ENCODE measurements around the gene IQCH. TPM values are rescaled to one million over a fixed set of nuclear protein-coding genes. Genes with fewer than 3 reads are reported as not detected.

Gene IQCH
- total and polyA plus RNA-seq, 9 of the 15 experiments (the other 6 are each of a cell fraction or from before 2014, with no cell fraction given) = 1.8 to 3.9 (median 2.7) TPM

DNA sequence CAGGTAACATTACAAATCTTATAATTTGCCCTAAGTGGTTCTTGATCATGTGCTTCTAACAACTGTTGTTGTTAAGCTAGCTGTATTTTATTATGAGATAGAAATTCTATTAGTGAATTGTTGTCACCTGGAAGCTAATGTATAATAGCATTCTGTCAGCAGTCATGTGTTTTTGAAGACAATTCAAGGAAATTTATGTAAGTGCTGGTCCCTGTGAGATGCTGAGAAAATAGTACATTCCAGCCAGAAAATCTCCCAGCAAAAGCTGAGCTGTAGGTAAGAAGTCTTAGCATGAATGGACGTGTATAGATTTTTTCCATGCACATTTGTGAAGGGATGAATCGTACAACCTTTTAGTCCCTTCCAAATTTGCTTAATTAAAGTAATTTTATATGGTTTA, 146.3 kb downstream of the IQCH start:
- 54% methylated on average over 2 of the region's 2 CpGs for WGBS (ENCODE audit: insufficient coverage, low coverage, missing lambda C conversion rate)
- no peak for DNase-seq (ENCODE audit: extremely low read depth in 1 of 4, low spot score in 3 of 4)
- no peaks in the 10 kb centered on the region for H4K20me1 ChIP-seq (replicated peaks; ENCODE audit: control insufficient read depth, insufficient read depth, low read length)
- no peak overlapping the region for H3K27ac ChIP-seq (ENCODE audit: extremely low read depth, low read depth, low read length)
- no peak for ATAC-seq
- ChIA-PET POLR2A (no interaction called here), CTCF (ENCODE audit: low intra/inter-chr PET ratio) (no interaction called here)
- no peak for FAIRE-seq
- H3K9ac ChIP-seq (ENCODE audit: insufficient read depth in 1 of 2, low read depth in 2 of 2, low read length in 2 of 2) = no peak overlapping the region
- no peaks in the 10 kb centered on the region for H3K36me3 ChIP-seq (ENCODE audit: control insufficient read depth, insufficient read depth, low read length)
- intact Hi-C loops (cut with micrococcal nuclease) = no loop called here
- H3K4me2 ChIP-seq (ENCODE audit: insufficient read depth, low read length) = no peak overlapping the region
- H3K79me2 ChIP-seq (ENCODE audit: control insufficient read depth, insufficient read depth, low read length) = no peaks in the 10 kb centered on the region
- in situ Hi-C loops (cut with MboI) = no loop called here
- H3K9me1 ChIP-seq (ENCODE audit: control insufficient read depth, insufficient read depth, low read length) = no peaks in the 10 kb centered on the region
- H3K9me3 ChIP-seq (replicated peaks; ENCODE audit: control insufficient read depth, insufficient read depth, low read depth, low read length) = no peaks in the 10 kb centered on the region
- peaks cover 0 to 31% of the 10 kb centered on the region in 2 experiments; a peak in 3 of 5 replicates for H3K4me1 ChIP-seq (replicated peaks in 1 of 2; ENCODE audit: control insufficient read depth in 2 of 2, insufficient read depth in 2 of 2, low read length in 2 of 2)
- no TSS peak for BruUV-seq (replicated peaks)
- no peak overlapping the region for H3K4me3 ChIP-seq
- no peak overlapping the region for H2AFZ ChIP-seq (ENCODE audit: low read depth, low read length)
- TF ChIP-seq EP300 (IDR thresholded peaks at IDR 0.05; ENCODE audit: low read length) = no peak
- TF ChIP-seq JUND (IDR thresholded peaks at IDR 0.05; ENCODE audit: borderline replicate concordance, low read depth, low read length) = no peak
- TF ChIP-seq JUND (tag; IDR thresholded peaks at IDR 0.05; ENCODE audit: borderline replicate concordance, low read depth, low read length) = no peak
- no peak for TF ChIP-seq ESRRA (IDR thresholded peaks at IDR 0.05; ENCODE audit: borderline replicate concordance, low read depth)
- no peak for TF ChIP-seq KAT7 (CRISPR knock-in tag; IDR thresholded peaks at IDR 0.05; ENCODE audit: borderline replicate concordance)
- TF ChIP-seq ATF3 (IDR thresholded peaks at IDR 0.05) = no peak
- TF ChIP-seq ATF3 (CRISPR knock-in tag; conservative IDR thresholded peaks at IDR 0.05) = no peak
- no peak for TF ChIP-seq CREBBP (IDR thresholded peaks at IDR 0.05; ENCODE audit: low read depth, low read length)
- TF ChIP-seq GATAD2B (IDR thresholded peaks at IDR 0.05; ENCODE audit: borderline replicate concordance) = no peak
- no peak for TF ChIP-seq CHCHD3 (CRISPR knock-in tag; IDR thresholded peaks at IDR 0.05)
- TF ChIP-seq, protein P1, sequence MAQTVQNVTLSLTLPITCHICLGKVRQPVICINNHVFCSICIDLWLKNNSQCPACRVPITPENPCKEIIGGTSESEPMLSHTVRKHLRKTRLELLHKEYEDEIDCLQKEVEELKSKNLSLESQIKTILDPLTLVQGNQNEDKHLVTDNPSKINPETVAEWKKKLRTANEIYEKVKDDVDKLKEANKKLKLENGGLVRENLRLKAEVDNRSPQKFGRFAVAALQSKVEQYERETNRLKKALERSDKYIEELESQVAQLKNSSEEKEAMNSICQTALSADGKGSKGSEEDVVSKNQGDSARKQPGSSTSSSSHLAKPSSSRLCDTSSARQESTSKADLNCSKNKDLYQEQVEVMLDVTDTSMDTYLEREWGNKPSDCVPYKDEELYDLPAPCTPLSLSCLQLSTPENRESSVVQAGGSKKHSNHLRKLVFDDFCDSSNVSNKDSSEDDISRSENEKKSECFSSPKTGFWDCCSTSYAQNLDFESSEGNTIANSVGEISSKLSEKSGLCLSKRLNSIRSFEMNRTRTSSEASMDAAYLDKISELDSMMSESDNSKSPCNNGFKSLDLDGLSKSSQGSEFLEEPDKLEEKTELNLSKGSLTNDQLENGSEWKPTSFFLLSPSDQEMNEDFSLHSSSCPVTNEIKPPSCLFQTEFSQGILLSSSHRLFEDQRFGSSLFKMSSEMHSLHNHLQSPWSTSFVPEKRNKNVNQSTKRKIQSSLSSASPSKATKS (CRISPR knock-in tag; IDR thresholded peaks at IDR 0.05) = no peak
- no peak for TF ChIP-seq PTBP1 (IDR thresholded peaks at IDR 0.05; ENCODE audit: low read depth, low read length)
- no peaks in the 10 kb centered on the region for H3K27me3 ChIP-seq (ENCODE audit: control insufficient read depth in 2 of 2, insufficient read depth in 2 of 2, low read length in 2 of 2)

Data from K562 (cell line).